ENCODE results near the gene C1orf21. TPM values are rescaled to one million over a fixed set of nuclear protein-coding genes. Genes with fewer than 3 reads are reported as not detected.

The C1orf21 gene
- total RNA-seq, 1 donor from 2014 or later, result 15.6 TPM

DNA sequence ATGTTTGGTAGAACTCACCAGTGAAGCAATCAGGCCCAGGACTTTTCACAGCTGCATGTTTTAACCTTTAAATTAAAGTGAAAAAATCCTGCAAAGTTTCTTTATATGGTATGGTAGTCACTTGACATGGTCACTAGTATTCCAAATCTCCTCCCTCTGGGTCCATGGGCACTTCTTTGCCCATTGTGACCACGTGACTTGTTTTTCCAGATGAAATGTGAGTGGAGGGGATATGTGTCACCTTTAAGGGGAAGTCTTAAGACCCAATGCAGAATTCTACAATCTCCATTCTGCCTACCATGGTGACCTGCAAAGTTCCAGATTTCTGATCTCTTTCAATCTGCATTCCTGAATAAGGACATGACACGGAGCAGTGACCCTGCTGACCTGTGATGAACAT lies 152.8 kb downstream of the C1orf21 start:
- Mint-ChIP-seq H3K36me3 (ENCODE audit: low read depth) (peaks cover 6% of the 10 kb centered on the region), H3K4me3 (ENCODE audit: unreplicated experiment) (no peak overlapping the region), H3K4me1 (ENCODE audit: low read depth) (no peaks in the 10 kb centered on the region), H3K27ac (ENCODE audit: unreplicated experiment) (no peak overlapping the region), H3K27me3 (ENCODE audit: low read depth) (no peaks in the 10 kb centered on the region), H3K9me3 (ENCODE audit: low read depth) (peaks cover 21% of the 10 kb centered on the region)
- TF ChIP-seq, protein P1, sequence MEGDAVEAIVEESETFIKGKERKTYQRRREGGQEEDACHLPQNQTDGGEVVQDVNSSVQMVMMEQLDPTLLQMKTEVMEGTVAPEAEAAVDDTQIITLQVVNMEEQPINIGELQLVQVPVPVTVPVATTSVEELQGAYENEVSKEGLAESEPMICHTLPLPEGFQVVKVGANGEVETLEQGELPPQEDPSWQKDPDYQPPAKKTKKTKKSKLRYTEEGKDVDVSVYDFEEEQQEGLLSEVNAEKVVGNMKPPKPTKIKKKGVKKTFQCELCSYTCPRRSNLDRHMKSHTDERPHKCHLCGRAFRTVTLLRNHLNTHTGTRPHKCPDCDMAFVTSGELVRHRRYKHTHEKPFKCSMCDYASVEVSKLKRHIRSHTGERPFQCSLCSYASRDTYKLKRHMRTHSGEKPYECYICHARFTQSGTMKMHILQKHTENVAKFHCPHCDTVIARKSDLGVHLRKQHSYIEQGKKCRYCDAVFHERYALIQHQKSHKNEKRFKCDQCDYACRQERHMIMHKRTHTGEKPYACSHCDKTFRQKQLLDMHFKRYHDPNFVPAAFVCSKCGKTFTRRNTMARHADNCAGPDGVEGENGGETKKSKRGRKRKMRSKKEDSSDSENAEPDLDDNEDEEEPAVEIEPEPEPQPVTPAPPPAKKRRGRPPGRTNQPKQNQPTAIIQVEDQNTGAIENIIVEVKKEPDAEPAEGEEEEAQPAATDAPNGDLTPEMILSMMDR (IDR thresholded peaks at IDR 0.05), result no peak
- DNase-seq (ENCODE audit: low spot score), result no peak

DNA sequence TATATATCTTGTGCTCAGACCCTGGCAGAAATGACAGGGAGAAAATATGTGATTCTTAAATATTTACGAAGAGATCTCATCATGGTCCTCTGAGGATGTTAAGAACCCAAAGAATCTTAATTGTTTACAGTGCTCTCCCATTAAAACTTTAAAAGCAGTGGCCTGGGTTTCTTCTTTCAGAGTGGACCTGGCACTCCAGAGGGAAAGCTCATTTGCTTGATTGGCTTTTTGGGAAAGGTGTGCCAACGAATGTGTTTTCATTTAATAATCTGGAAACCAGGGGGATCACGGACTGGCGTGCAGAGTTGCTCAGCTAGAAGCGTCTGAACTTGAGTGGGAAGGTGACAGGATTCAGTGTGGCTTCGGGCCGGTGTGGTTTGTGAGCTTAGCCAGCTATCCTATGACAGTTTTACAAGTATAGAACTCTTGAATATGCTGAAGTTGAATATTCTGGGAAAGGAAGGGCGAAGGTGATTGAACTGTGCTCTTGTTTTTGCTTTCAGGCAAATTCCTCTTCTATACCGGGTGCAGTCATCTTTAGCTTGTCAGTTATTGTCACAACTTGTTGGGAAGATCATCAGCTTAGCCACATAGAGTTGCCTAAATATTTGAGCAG lies 154.8 kb downstream of the C1orf21 start:
- peaks cover 3% of the 10 kb centered on the region for H3K36me3 Mint-ChIP-seq (ENCODE audit: low read depth)
- peaks cover 14% of the 10 kb centered on the region for H3K9me3 Mint-ChIP-seq (ENCODE audit: low read depth)
- no peak for DNase-seq (ENCODE audit: low spot score)
- TF ChIP-seq, protein P1 (IDR thresholded peaks at IDR 0.05), result no peak
- H3K4me3 Mint-ChIP-seq (ENCODE audit: unreplicated experiment), result no peak overlapping the region
- peaks cover 5% of the 10 kb centered on the region for H3K4me1 Mint-ChIP-seq (ENCODE audit: low read depth)
- H3K27ac Mint-ChIP-seq (ENCODE audit: unreplicated experiment), result no peak overlapping the region
- H3K27me3 Mint-ChIP-seq (ENCODE audit: low read depth), result no peaks in the 10 kb centered on the region

DNA sequence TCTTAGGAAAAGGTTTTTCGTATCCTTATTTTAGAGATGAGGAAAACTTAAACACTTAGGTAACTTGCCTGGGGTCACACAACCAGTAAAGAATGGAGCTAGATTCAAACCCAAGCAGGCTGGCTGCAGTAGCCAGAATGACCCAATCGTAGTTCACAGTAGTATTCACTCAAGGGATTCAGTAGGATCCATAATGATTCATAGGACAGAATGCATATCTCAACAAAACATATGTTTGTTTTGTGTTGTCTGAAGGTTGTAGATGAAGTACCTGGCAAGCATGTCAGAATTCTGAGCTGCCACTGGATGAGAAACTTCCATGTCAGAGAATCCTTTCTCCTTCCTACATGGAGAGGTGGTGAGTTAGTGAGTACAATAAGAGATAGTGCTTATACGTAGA lies 155.5 kb downstream of the C1orf21 start:
- no peak overlapping the region for H3K4me3 Mint-ChIP-seq (ENCODE audit: unreplicated experiment)
- H3K36me3 Mint-ChIP-seq (ENCODE audit: low read depth), result peaks cover 3% of the 10 kb centered on the region
- no peak overlapping the region for H3K27ac Mint-ChIP-seq (ENCODE audit: unreplicated experiment)
- no peaks in the 10 kb centered on the region for H3K27me3 Mint-ChIP-seq (ENCODE audit: low read depth)
- peaks cover 14% of the 10 kb centered on the region for H3K9me3 Mint-ChIP-seq (ENCODE audit: low read depth)
- DNase-seq (ENCODE audit: low spot score), result no peak
- TF ChIP-seq, protein P1 (IDR thresholded peaks at IDR 0.05), result no peak
- H3K4me1 Mint-ChIP-seq (ENCODE audit: low read depth), result peaks cover 5% of the 10 kb centered on the region

DNA sequence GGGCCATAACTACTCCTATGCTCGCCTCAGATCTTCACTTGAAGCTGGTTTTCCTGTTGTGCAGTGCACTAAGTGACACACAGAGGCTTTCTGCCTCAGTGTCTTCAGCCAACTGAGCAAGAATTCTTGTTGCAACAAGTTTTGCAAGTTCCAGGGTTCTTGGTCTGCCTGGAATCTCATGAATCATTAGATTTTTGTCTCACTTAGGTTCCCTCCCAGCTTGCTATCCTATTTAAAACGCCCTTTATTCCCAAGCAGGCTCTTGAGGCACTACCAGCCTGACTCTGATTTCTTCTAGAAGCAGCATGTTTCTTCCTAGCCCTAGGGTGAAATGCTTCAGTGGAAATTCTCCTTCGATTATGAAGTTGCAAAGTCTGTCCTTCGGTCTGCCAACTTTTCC lies 158.8 kb downstream of the C1orf21 start:
- no peak for DNase-seq (ENCODE audit: low spot score)
- no peak overlapping the region for H3K27ac Mint-ChIP-seq (ENCODE audit: unreplicated experiment)
- peaks cover 5% of the 10 kb centered on the region for H3K4me1 Mint-ChIP-seq (ENCODE audit: low read depth)
- H3K4me3 Mint-ChIP-seq (ENCODE audit: unreplicated experiment), result no peak overlapping the region
- no peaks in the 10 kb centered on the region for H3K9me3 Mint-ChIP-seq (ENCODE audit: low read depth)
- H3K36me3 Mint-ChIP-seq (ENCODE audit: low read depth), result no peaks in the 10 kb centered on the region
- no peaks in the 10 kb centered on the region for H3K27me3 Mint-ChIP-seq (ENCODE audit: low read depth)
- TF ChIP-seq, protein P1 (IDR thresholded peaks at IDR 0.05), result no peak

DNA sequence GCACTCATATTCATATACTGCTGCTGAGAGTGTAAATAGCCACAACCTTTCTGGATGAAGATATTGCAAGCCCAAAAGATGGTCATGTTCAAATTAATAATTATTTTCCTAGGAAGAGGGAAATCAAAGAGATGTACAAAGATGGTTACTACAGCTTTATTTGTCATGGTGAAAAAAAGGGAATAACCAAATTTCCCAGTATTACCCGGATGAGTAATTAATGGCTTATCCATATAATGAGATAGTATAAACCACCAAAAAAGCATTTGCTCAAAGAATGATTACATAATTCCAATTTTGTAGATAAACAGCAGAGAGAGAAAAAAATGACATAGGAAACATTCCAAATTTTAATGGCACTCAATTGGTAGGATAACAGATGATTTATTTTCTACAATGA lies 165.6 kb downstream of the C1orf21 start:
- no peak for DNase-seq (ENCODE audit: low spot score)
- Mint-ChIP-seq H3K4me1 (ENCODE audit: low read depth) (no peaks in the 10 kb centered on the region), H3K36me3 (ENCODE audit: low read depth) (peaks cover 1% of the 10 kb centered on the region), H3K4me3 (ENCODE audit: unreplicated experiment) (no peak overlapping the region), H3K9me3 (ENCODE audit: low read depth) (no peaks in the 10 kb centered on the region), H3K27ac (ENCODE audit: unreplicated experiment) (no peak overlapping the region), H3K27me3 (ENCODE audit: low read depth) (no peaks in the 10 kb centered on the region)
- TF ChIP-seq, protein P1 (IDR thresholded peaks at IDR 0.05), result no peak
